Subcutaneous adipose tissue (tissue), 4 donors: ENCODE data around the gene TUBGCP2. TPM values are rescaled to one million over a fixed set of nuclear protein-coding genes. Genes with fewer than 3 reads are reported as not detected.

ENCODE experiments used
- CTCF ChIP-seq: fragments of 450-650 bp; IDR thresholded peaks from one replicate; pipeline ENCODE4 v1.5.1; 2016; ENCODE audit warnings: low read depth, mild to moderate bottlenecking, control low read depth, antibody characterized with exemption, moderate library complexity
- total RNA-seq, 4 donors: library from RNA; depleted of rRNA; stranded (reverse); fragments of >200 nt; gene quantifications; one replicate each; pipeline ENCODE4 v1.1.0, GENCODE V29; 2016

TUBGCP2 gene
- total RNA-seq, 4 donors from 2014 or later, result 24.5 to 43.9 (median 36.8) TPM

- TF ChIP-seq CTCF, result no peak
Measured at GRCh38 chr10:133349160-133349568, 40.5 kb upstream of the TUBGCP2 start.

GRCh38 chr10:133347710-133348517 lies 39.2 kb upstream of the TUBGCP2 start:
- TF ChIP-seq CTCF, result no peak

- no peak for TF ChIP-seq CTCF
Measured at GRCh38 chr10:133346413-133346812, 37.7 kb upstream of the TUBGCP2 start.

GRCh38 chr10:133344236-133344635 lies 35.6 kb upstream of the TUBGCP2 start:
- no peak for TF ChIP-seq CTCF

- TF ChIP-seq CTCF, result no peak
Measured at GRCh38 chr10:133343558-133343957, 34.9 kb upstream of the TUBGCP2 start.

- no peak for TF ChIP-seq CTCF
Measured at GRCh38 chr10:133342942-133343341, 34.3 kb upstream of the TUBGCP2 start.

GRCh38 chr10:133341983-133342382 lies 33.3 kb upstream of the TUBGCP2 start:
- no peak for TF ChIP-seq CTCF
